Measurements from ENCODE around the gene LIX1L.

- TF ChIP-seq CTCF (optimal IDR thresholded peaks at IDR 0.05 in 1 of 3, IDR thresholded peaks at IDR 0.05 in 1 of 3, conservative IDR thresholded peaks at IDR 0.05 in 1 of 3; ENCODE audit: extremely low read depth in 1 of 3, insufficient read depth in 2 of 3, low read length in 3 of 3) (no peak), EZH2 (IDR thresholded peaks at IDR 0.05; ENCODE audit: low read length) (no peak)
These were observed 64.3 kb downstream of the LIX1L start for GRCh38 chr1:145893306-145894055.
